HG02571 (cell line): ENCODE results near the gene ANO9.
"Not testable (repeated sequence)": the region's sequence is repeated elsewhere in the genome, so short reads cannot be mapped to it uniquely, and the experiment has no call there.

Experiments used
- ATAC-seq: cut with Tn5 transposase; IDR thresholded peaks from one replicate; pipeline ENCODE4 v1.9.1; 2021; ENCODE audit warnings: mild to moderate bottlenecking, moderate library complexity; ENCODE audit not compliant: unreplicated experiment

ANO9 gene

DNA sequence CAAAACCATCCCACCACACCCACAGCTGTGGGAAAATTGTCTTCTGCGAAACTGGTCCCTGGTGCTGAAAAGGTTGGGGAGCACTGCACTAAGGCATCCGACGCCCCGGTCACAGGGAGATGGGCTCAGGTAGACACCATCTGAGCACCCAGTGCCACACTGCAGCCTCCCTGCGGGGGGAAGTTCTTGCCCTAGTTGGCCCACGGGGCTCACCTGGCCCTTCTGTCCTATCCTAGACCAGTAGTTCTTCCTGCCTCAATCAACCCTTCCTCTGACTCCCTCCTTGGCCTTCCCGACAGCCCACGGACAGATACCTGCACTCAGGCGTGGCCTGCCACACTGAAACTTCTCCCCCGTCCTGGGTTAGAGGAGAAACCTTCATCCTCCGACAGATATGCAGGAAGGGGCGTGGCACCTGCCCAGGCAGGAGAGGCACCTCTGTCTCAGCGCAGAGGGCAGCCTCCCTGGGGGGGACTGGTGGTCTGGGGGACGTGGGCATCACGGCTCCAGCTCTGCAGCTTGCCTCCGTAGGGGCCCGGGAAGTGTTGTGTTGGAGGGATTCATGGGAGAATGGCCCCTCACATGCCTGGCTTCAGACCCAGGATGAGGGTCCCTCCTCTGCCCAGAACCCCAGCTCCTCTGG lies 4.5 kb downstream of the ANO9 start:
- no peak for ATAC-seq

DNA sequence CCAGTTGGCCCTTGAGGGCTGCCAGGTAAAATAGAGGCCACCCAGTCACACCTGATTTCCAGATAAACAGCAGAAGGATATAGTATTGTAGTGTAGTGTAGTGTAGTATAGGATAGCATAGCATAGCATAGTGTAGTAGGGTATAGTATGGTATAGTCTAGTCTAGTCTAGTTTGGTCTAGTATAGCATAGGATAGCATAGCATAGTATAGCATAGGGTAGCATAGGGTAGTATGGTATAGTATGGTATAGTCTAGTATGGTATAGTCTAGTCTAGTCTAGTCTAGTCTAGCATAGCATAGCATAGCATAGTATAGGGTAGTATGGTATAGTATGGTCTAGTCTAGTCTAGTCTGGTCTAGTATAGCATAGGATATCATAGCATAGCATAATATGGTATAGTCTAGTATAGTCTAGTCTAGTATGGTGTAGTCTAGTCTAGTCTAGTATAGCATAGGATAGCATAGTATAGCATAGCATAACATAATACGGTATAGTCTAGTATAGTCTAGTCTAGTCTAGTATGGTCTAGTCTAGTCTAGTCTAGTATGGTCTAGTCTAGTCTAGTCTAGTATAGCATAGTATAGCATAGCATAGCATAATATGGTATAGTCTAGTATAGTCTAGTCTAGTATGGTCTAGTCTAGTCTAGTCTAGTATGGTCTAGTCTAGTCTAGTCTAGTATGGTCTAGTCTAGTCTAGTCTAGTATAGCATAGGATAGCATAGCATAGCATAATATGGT lies 6.6 kb downstream of the ANO9 start:
- not testable (repeated sequence) for ATAC-seq

DNA sequence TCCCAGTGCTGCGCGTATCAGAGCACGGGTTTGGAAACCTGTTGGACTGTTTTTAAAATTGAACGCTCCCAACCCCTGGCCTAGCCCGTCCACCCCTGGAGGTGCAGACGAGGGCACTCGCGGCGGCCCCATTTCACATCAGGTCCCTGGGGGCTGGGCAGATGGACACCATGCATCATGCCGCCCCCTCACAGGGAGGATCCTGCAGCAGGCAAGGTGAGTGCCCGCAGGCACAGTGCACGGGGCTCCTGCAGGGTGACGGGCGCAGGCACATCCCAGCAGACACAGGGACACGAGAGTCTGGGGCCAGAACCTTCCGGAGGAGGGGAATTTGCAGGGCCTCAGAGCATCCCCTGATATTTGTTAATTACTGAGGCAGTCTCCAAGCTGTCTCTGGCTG lies 7.3 kb downstream of the ANO9 start:
- no peak for ATAC-seq

DNA sequence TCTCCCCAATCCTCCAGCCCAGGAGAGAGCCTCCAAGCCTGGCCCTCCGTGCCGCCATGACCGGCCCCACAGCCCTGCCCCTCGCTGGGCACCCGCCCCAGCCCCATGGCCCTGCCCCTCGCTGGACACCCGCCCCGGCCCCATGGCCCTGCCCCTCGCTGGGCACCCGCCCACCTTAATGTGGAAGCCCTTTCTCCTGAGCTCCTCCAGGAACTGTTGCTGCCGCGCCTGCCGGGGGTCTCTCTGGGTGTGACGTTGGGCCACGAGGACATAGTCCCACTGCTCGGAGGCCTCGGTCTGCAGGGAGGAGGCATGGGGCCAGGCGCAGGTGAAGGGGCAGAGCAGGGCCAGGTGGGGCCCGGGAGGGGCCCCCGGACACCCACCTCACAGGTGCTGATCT lies 8.2 kb downstream of the ANO9 start:
- ATAC-seq, result no peak

DNA sequence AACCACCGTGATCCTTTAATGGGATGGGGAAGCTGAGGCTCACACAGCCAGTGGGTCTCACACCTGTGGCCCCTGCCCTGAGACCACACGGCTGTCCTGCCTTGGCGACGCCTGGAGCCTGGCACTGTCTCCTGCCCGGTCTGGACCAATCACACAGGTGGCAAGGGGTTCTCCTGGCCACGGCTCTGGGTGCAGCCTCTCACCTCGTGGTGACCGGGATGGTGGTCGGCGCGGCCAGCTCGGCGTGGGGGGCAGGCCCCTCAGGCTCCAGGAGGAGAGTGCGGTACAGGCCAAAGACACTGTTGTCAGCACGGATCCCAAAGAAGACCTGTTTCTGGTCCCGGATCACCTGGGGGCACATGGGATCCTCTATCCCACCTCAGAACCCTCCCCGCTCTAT lies 8.7 kb downstream of the ANO9 start:
- ATAC-seq, result no peak

DNA sequence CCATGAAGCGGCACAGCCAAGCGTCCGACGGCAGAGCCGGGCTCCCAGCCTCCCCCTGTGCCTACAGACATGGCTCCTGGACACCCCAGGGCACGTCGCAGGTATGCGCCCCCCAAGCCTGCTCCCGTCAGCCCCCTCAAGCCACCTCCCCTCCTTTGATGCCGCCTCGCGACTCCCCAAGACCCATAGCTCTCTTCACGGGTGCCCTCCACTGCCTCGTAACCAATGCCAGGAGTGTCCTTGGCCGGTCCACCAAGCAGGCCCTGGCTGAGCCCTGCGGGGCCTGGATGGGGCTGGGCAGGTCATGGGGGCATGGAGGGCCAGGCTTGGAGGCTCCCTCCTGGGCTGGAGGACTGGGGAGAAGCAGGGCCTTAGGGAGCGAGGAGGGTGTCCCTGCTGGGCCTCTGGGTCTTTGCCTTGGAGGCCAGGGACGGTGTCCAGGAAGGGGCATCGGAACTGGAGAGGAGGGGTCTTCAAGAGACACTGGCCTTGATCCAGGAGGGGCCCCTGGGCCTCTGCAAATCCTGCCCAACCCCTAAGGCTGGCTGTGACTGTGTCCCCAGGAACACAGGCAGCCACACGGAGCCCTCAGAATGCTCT lies 9.2 kb downstream of the ANO9 start:
- no peak for ATAC-seq

DNA sequence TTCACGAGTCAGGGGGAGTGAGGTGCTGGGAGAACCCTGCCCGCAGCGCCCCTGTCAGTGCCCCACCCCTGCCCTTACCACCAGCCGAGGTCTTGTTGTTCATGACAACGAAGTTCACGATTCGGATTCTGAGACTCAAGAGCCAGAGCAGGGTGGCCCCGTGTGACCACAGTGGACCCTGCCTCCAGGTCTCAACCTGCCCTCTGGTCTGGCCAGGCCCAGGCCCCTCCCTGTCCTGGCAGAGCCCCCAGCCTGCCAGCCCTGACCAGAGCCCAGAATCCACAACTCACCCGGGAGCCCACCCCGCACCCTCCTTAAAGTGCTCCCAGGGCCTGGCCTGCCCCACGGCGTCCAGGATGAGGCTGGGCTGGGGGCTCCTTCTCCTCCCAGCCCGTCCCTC lies 9.9 kb downstream of the ANO9 start:
- ATAC-seq, result no peak

DNA sequence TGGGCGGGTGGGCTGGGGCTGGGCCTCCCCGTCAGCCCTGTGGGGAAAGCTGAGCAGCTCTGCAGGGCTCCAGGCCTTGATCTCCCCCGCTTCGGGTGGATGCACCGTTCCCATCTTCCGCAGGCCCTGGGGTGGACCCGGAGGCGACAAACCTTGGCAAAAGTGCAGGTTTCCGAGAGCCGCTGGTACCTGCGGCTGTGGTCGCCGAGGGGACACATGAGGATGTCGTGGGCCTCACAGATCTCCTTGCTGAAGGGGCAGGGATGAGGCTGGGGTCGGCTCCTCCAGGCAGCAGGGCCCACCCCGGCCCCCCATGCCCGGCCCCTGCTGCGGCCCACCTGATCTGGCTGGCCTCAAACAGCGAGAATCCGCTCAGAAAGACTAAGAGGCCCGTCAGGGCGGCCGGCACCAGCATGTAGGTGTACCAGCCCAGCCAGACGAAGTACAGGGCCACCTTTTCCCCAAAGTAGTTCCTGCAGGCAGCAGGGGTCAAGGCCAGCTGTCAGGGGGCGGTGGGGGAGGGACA lies 11.8 kb downstream of the ANO9 start:
- ATAC-seq, result no peak

DNA sequence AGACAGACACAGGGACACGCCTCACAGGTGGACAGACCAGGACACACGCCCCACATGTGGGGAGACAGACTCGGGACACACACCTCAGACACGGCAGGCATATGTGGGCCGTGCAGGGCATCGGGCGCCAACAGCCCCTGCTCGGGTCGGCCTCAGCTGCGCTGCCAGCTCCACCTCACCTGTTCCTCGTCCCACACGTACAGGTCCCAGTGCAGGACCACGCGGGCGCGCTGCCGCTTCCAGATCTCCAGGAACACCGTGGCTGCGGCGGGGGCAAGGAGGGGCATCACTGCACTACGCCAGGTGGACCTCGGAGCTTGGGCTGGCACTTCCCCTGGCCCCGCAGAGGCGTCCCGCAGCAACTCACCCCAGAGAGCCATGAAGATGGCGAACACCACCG lies 12.4 kb downstream of the ANO9 start:
- ATAC-seq, result no peak

DNA sequence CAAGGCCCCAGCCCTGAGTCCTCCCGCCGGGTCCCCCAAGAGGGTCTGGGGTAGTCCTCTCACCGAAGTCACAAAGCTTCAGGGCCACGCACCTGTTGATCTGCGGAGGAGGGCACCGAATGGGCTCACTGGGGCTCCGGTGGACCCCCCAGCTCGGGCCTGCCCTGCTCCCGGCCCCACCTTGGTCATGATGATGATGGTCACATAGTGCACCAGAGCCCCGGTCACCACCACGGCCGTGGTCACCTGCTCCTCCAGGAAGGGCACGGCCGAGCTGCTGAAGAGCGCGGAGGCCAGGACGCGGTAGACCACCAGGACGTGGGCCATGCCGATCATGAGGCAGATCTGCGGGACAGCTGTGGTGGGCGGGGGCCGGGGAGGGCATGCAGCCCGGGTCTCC lies 13.5 kb downstream of the ANO9 start:
- ATAC-seq, result no peak

DNA sequence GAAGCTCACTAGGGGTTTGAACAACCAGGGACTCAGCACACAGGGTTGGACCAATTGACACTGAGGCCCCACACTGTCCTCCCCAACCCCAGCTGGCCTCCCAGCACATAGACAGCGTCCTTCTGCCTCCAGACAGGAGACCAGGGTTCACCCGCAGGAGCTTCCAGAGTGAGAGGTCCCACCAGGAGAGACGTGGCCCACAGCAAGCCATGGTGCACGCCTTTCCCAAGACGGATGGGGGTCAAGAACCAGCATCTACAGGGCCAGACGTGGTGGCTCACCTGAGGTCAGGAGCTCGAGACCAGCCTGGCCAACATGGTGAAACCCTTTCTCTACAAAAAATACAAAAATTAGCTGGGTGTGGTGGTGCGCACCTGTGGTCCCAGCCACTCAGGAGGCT lies 15.0 kb downstream of the ANO9 start:
- ATAC-seq, result no peak

DNA sequence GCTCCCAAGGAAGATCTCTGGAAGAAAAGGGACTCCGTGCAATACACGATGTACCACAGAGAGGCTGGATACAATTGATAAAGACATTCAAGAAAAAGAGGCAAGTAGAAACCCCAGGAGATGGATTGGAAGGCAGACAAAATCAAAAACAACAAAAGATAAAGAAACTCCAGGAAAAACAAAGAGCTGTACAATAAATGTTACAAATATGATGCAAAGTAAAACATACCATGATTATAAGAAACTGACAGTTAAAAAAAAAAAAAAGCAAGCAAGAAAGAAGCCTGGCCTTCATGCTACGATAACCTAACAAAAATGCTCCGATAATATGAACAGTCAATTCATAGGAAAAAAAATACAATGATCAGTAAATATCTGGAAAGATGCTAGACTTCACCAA lies 16.5 kb downstream of the ANO9 start:
- no peak for ATAC-seq

DNA sequence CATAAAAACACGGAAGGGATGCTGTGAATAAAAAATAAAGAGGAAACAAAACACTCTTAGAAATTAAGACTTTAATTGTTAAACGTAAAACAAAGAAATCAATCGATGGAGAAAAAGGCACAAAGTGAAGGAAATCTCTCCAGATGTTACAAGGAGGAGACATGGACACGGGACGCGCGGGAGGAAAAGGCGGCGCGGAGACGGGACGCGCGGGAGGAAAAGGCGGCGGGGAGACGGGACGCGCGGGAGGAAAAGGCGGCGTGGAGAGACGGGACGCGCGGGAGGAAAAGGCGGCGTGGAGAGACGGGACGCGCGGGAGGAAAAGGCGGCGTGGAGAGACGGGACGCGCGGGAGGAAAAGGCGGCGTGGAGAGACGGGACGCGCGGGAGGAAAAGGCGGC lies 17.0 kb downstream of the ANO9 start:
- not testable (repeated sequence) for ATAC-seq

DNA sequence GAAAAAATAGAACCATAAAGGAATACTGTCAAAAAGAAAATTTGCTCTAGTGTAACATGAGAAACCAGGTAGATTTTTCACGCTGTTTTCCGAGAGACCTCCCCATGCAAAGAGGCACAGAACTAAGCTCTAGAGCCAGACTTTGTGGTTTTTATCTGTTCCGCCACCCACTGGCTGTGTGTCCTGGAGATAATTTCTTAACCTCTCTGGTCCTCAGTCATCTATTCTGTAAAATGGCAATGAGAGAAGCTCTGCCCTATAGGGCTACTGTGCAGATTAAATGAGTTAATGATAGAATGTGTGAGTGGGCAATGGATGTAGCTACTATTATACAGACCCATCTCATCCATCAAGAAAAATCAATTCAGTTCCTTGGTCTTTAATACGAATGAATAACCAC lies 17.6 kb downstream of the ANO9 start:
- no peak for ATAC-seq

DNA sequence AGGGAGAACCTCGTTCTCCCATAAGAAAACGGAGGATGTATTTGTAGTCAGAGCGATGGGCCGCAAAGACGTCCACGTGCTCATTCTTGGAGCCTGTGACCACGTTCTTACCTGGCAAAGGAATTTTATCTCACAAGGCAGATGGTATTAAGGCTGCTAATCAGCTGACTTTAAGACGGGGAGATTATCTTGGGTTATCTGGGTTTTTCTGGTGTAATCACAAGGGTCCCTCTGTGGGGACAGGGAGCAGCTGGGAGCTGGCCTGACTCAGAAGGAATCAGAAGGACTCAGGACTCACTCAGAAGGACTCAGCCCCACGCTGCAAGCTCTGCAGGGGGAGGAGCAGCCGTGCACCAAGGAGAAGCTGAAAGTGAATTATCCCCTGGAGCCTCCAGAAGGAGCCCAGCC lies 19.6 kb downstream of the ANO9 start:
- no peak for ATAC-seq

DNA sequence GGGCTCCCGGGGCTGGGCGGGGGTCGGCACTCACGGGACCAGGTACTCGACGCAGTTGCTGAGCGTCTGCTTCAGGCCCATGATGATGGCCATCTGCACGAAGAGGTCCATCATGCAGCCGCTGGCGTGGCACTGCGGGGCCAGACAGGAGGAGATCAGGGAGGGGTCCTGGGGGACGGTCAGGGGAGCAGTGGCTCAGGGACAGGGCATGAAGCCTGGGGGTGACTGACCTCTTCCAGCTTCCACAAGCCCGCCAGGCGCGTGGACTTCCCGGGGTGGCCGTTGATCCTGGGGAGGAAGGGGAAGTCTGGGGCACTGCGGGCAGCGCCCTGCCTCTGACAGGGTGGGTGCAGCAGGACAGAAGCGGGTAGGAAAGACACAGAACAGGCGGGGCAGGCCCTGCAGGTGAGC lies 20.9 kb downstream of the ANO9 start:
- ATAC-seq, result no peak

DNA sequence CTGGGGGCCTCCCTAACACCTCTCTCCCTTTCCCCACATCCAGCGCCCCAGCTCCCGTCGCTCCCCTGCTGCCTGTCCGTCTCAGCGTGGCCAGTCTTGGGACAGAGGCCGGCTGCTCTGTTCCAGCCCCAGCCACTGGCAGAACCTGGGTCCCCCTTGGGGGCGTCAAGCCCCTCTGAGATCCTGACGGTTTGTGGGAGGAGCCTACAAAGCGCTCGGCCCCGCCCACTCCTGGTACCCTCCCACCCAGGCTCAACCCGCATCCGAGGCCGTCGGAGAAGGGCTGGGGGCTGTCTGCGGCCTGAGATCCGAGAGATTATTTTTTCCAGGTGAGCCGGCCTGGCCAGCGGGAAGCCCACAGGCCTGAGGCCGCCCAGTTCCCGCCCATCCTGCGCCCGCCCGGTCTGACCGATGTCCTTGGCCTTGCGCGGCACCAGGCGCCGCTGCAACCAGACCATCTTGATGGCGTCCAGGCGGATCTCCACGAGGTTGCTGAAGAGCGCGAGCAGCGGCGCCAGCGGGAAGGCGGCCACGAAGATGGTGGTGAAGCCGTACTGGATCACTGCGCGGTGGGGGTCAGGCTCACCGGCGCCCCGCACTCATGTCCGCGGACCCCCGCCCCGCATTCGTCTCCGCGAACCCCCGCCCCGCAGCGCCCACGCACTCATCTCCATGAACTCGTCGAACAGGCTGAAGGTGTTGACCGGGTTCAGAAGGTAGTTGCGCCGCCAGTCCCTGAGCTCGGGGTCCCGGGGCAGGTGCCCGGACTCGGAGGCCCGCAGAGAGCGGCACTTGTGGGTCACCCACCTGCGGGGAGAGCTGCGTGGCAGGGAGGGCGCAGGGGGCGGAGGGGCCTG lies 21.5 kb downstream of the ANO9 start:
- no peak for ATAC-seq

DNA sequence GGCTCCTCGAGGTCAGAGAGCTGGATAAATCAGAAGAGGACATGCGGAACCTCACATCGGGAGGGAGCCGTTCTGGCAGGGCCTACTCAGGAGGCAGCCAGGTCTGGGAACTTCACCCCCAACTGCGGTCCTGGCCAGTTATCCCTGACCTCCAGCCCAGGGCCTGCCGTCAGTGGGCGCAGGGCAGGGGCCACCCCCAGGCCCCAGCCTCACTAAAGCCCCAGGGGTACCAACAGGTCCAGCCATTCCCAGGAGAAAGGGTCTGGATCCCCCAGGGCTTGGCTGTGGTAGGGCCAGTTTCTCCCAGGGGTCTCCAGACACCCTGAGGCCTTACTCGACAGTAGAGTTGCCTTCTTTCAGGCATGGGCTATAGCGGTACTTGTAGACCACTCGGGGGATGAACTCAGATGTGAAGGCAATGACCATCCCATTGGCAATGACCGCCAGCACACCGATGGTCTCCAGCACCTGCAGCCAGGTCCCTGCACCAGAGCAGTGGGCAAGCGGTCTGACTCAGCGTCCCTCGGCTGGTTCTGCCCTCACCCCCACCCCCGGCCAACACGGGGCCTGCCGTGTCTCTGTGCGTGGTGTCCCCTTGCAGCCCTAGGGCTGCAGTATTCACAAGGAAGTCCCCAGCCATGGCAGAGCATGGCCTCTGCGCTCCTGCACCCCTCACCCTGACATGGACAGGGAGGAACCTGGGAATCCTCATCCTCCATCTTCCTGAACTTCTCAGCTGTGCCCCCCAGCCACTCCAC lies 22.4 kb downstream of the ANO9 start:
- ATAC-seq, result no peak

DNA sequence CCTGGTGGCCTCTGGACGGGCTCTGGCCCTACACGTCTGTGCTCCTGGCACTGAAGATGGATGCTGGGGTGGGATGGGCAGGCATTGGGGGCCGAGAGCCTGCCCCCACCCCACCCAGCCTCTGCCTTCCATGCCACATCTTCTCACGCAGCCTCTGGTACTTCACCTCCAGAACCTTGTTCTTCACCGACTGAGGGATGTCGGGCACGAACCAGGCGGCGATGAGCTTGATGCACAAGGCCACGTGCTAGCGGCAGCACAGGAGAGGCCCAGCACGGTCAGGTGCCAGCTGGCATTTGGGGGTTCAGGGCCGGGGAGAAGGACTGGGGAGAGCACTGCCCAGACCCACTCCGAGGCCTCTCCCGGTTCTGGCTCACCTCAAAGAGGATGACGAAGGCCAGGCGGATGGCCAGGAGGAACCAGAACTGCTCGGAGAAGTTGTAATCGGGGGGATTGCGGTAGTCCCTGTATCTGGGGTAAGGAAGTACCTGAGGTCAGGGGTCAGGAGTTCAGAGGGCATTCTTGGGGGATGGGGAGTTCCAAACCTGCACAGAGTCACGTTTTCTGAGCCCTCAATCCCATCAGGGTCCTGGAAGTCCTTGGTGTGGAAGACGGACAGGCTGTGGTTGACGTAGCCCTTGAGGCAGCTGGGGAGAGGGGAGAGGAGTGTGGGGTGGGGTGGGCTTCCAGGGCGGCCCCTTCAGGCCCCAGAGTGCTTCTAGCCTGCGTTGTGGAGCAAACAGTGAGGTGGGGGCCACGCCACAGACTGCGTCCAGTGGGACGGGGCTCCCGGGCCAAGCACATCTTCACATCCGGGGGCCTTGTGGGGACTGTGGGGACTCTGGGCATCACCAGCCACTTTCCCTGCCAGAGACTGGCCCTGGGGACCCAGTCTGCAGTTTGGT lies 23.2 kb downstream of the ANO9 start:
- no peak for ATAC-seq
